ENCODE results near the gene NCMAP. TPM values are rescaled to one million over a fixed set of nuclear protein-coding genes. Genes with fewer than 3 reads are reported as not detected.

Gene NCMAP
- total and polyA plus RNA-seq, 2 of the 8 experiments (the other 6 are each of a cell fraction or from before 2014, with no cell fraction given), result 0.21 to 0.39 TPM

- no peak overlapping the region for H3K23ac ChIP-seq (ENCODE audit: insufficient read length)
- H3K4me3 ChIP-seq (ENCODE audit: extremely low read depth in 1 of 4, insufficient read depth in 2 of 4, low read depth in 3 of 4, low read length in 4 of 4), result no peak overlapping the region
- no peak overlapping the region for H2BK20ac ChIP-seq (ENCODE audit: low read length)
- H3K4me1 ChIP-seq (replicated peaks in 1 of 4; ENCODE audit: control insufficient read depth in 3 of 4, insufficient read depth in 4 of 4, low read length in 3 of 4), result no peaks in the 10 kb centered on the region; a peak in 1 of 7 replicates
- no peaks in the 10 kb centered on the region for H3K27me3 ChIP-seq (replicated peaks in 1 of 4; ENCODE audit: control insufficient read depth in 3 of 4, extremely low read depth in 1 of 4, insufficient read depth in 3 of 4, low read length in 3 of 4)
- no peaks in the 10 kb centered on the region for H3K79me1 ChIP-seq (ENCODE audit: low read depth, low read length)
- H4K5ac ChIP-seq (ENCODE audit: insufficient read length, low read depth, low read length), result no peak overlapping the region
- ChIA-PET POLR2A (ENCODE audit: partially characterized antibody) (no interaction called here), CTCF (ENCODE audit: partially characterized antibody) (interaction anchor here (1.1 to 7.5 kb wide), 6 partner anchors 8 to 37 kb away, joined by 3 to 50 read pairs (median 4); no protein-coding TSS in a partner anchor)
- no peak for FAIRE-seq
- no peak overlapping the region for H3K18ac ChIP-seq (ENCODE audit: extremely low read depth, low read length)
- H2AK5ac ChIP-seq (ENCODE audit: low read depth, low read length), result no peak overlapping the region
- no peak overlapping the region for H2BK12ac ChIP-seq (ENCODE audit: low read depth, low read length)
- H2AFZ ChIP-seq (ENCODE audit: low read length), result no peak overlapping the region
- H3K4me2 ChIP-seq (ENCODE audit: insufficient read depth in 1 of 2, low read depth in 2 of 2, low read length in 2 of 2), result no peak overlapping the region
- H4K20me1 ChIP-seq (replicated peaks in 1 of 2; ENCODE audit: control insufficient read depth in 1 of 2, insufficient read depth in 2 of 2, low read length in 2 of 2), result no peaks in the 10 kb centered on the region
- no peak for DNase-seq (ENCODE audit: low read depth in 1 of 2, low spot score in 2 of 2)
- H3K36me3 ChIP-seq (ENCODE audit: control insufficient read depth in 2 of 4, insufficient read depth in 4 of 4, low read length in 3 of 4), result no peaks in the 10 kb centered on the region
- H3K9ac ChIP-seq (replicated peaks in 1 of 4; ENCODE audit: extremely low read depth in 1 of 4, low read depth in 3 of 4, low read length in 3 of 4), result no peak overlapping the region
- H4K8ac ChIP-seq (ENCODE audit: extremely low read depth, insufficient read depth, low read length), result no peak overlapping the region
- WGBS, 2 experiments (ENCODE audit: extremely low coverage in 1 of 2, insufficient coverage in 1 of 2, insufficient read length in 1 of 2, insufficient replicate concordance in 2 of 2, low coverage in 1 of 2, low lambda C conversion rate in 2 of 2, missing lambda C conversion rate in 1 of 2), result 83% methylated on average over 7 of the region's 7 CpGs; no CpG with 5 or more reads in 1 of the 2 experiments
- no peak overlapping the region for H4K91ac ChIP-seq (replicated peaks; ENCODE audit: insufficient read length, low read length)
- H3K9me3 ChIP-seq (ENCODE audit: insufficient read depth in 2 of 2, low read depth in 1 of 2, low read length in 1 of 2), result no peaks in the 10 kb centered on the region
- H3K56ac ChIP-seq (replicated peaks; ENCODE audit: insufficient read length, low read depth, low read length), result no peak overlapping the region
- no peak overlapping the region for H2BK120ac ChIP-seq (replicated peaks; ENCODE audit: low read depth, low read length)
- no peak overlapping the region for H2BK15ac ChIP-seq (ENCODE audit: low read length)
- TF ChIP-seq TEAD4 (IDR thresholded peaks at IDR 0.05; ENCODE audit: low read depth, low read length), result no peak
- H3K14ac ChIP-seq (ENCODE audit: insufficient read length), result no peak overlapping the region
- H3K27ac ChIP-seq (ENCODE audit: low read depth, low read length), result no peak overlapping the region
- H3K4ac ChIP-seq (replicated peaks; ENCODE audit: insufficient read length, low read depth, low read length), result no peak overlapping the region
- no peaks in the 10 kb centered on the region for H3K79me2 ChIP-seq (ENCODE audit: control insufficient read depth in 1 of 2, insufficient read depth in 2 of 2, low read length in 2 of 2)
- no peaks in the 10 kb centered on the region for H3K23me2 ChIP-seq (ENCODE audit: low read depth, low read length)
- no peak overlapping the region for H2BK5ac ChIP-seq (ENCODE audit: low read depth, low read length)
These were observed 23.0 kb downstream of the NCMAP start for GRCh38 chr1:24578846-24579245.

All from H1 (cell line).